DMS153 treated with DMSO at 0.1 percent for 48 hours (cell line): ENCODE results near the gene PSTPIP2.

ENCODE experiments used
- DNase-seq: peaks from one replicate; lab custom pipeline; 2025; ENCODE audit not compliant: unreplicated experiment; lab: John Stamatoyannopoulos, UW

Gene PSTPIP2

GRCh38 chr18:45938488-45938935 is 133.5 kb downstream of the PSTPIP2 start:
- no peak for DNase-seq

DNA sequence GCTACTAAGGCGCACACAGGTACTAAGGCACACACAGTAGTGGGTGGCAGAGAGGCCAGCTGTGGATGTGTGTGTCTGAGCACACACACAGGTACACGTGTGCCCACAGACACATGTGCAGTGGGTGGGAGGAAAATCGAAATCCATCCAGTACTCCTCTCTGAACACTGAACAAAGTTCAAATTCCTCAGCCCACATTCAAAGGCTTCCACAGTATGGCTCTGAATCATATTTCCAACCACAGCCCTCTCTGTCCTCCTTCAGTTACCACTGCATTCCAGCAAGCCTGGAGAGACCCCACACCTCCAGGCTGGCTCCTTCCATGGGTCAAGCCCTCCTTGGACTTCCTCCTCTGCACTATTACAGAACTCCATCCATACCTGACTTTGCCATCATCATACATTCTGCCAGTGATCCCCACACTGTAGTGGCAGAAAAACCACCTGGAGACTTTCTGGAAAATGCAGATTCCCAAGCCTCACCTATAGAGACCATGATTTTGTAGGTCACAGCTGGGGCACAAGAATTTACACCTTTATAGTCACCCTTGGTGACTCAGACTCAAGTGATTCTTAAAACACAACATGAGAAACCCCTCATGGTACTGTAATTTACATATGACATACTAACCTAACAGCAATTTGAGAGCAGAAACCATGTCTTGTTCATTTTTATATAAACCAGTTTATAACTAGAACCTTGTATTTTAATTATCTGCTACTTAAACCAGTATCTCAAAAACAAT is 136.3 kb downstream of the PSTPIP2 start:
- DNase-seq = no peak
